CD8-positive, alpha-beta memory T cell (primary cell): Measurements from ENCODE around the gene CDH23. TPM values are rescaled to one million over a fixed set of nuclear protein-coding genes. Genes with fewer than 3 reads are reported as not detected.

Experiments
- CTCF ChIA-PET: fragments of 350-600 bp; sonication (Branson Sonifier 250); formaldehyde crosslinking; loops from one replicate; lab custom pipeline; 2021; ENCODE audit warnings: antibody characterized with exemption; lab: Charles Lee
- POLR2A ChIA-PET: fragments of 350-600 bp; sonication (Branson Sonifier 250); formaldehyde crosslinking; loops from one replicate; lab custom pipeline; 2021; ENCODE audit warnings: antibody characterized with exemption; lab: Charles Lee
- DNase-seq, 5 donors: peaks; one replicate each; pipeline versions ENCODE4 v3.0.0 to v3.0.0-alpha.2; 2020 to 2022; ENCODE audit warnings: mixed read lengths in 1 of 5
- H3K27ac ChIP-seq: one replicate; pipeline ENCODE4 v1.7.0; 2013; ENCODE audit warnings: low read depth, mild to moderate bottlenecking, low read length, moderate library complexity
- H3K27me3 ChIP-seq: 2 replicates; pipeline ENCODE4 v1.7.0; 2013; ENCODE audit warnings: low read length, mild to moderate bottlenecking; ENCODE audit not compliant: insufficient read depth, poor library complexity, severe bottlenecking
- H3K36me3 ChIP-seq: 2 replicates; pipeline ENCODE4 v1.7.0; 2013; ENCODE audit warnings: mild to moderate bottlenecking, low read length, moderate library complexity; ENCODE audit not compliant: insufficient read depth
- H3K4me1 ChIP-seq: 2 replicates; pipeline ENCODE4 v1.7.0; 2013; ENCODE audit warnings: mild to moderate bottlenecking, low read length, moderate library complexity; ENCODE audit not compliant: insufficient read depth
- H3K4me3 ChIP-seq: 2 replicates; pipeline ENCODE4 v1.7.0; 2013; ENCODE audit warnings: mild to moderate bottlenecking, low read length
- H3K9me3 ChIP-seq: 2 replicates; pipeline ENCODE4 v1.7.0; 2013; ENCODE audit warnings: mild to moderate bottlenecking, low read length
- H3K27ac Mint-ChIP-seq, 8 donors: one replicate each; pipeline ENCODE4 v1.8.0; 2020 to 2021; ENCODE audit warnings: mixed read lengths in 8 of 8, mild to moderate bottlenecking in 6 of 8, inconsistent platforms in 3 of 8, moderate library complexity in 3 of 8
- H3K27me3 Mint-ChIP-seq, 2 donors: one replicate each; pipeline ENCODE4 v1.8.0; 2020 to 2021; ENCODE audit warnings: mixed read lengths in 2 of 2, mild to moderate bottlenecking in 1 of 2, moderate library complexity in 1 of 2
- H3K36me3 Mint-ChIP-seq, 3 donors: one replicate each; pipeline ENCODE4 v1.8.0; 2020 to 2021; ENCODE audit warnings: mixed read lengths in 3 of 3, inconsistent platforms in 1 of 3, mild to moderate bottlenecking in 1 of 3
- H3K4me1 Mint-ChIP-seq, 3 donors: one replicate each; pipeline ENCODE4 v1.8.0; 2020 to 2021; ENCODE audit warnings: mixed read lengths in 3 of 3, inconsistent platforms in 1 of 3, mild to moderate bottlenecking in 1 of 3
- H3K4me3 Mint-ChIP-seq, 7 donors: one replicate each; pipeline ENCODE4 v1.8.0; 2020 to 2021; ENCODE audit warnings: mixed read lengths in 7 of 7, mild to moderate bottlenecking in 6 of 7, moderate library complexity in 4 of 7, inconsistent platforms in 2 of 7
- H3K9me3 Mint-ChIP-seq, 5 donors: one replicate each; pipeline ENCODE4 v1.8.0; 2020 to 2022; ENCODE audit warnings: mixed read lengths in 5 of 5, mild to moderate bottlenecking in 3 of 5, moderate library complexity in 2 of 5, inconsistent platforms in 1 of 5
- polyA plus RNA-seq: library from polyadenylated mRNA; unstranded; fragments of 300-500 nt; fragmentation: Illumina TruSeq; gene quantifications from one replicate; pipeline ENCODE4 v1.2.3, GENCODE V29; 2021
- total RNA-seq, 2 experiments: library from RNA; stranded (reverse); gene quantifications; one replicate each; pipeline ENCODE4 v1.2.3, GENCODE V29; 2021

The CDH23 gene
- total and polyA plus RNA-seq, 3 experiments from 2014 or later = 0.74 to 2.0 (median 0.78) TPM

- Histone ChIP-seq H3K27ac (no peak overlapping the region), H3K4me3 (no peak overlapping the region), H3K9me3 (no peaks in the 10 kb centered on the region), H3K27me3 (no peaks in the 10 kb centered on the region), H3K4me1 (no peaks in the 10 kb centered on the region), H3K36me3 (no peaks in the 10 kb centered on the region)
- Mint-ChIP-seq H3K4me3 (no peak overlapping the region), H3K27ac (no peak overlapping the region), H3K36me3 (no peaks in the 10 kb centered on the region), H3K4me1 (no peaks in the 10 kb centered on the region), H3K27me3 (peaks cover 13 to 30% of the 10 kb centered on the region in 2 donors), H3K9me3 (peaks cover 0 to 7% (median 3%) of the 10 kb centered on the region in 5 donors)
- DNase-seq = no peak
- CTCF ChIA-PET = no interaction called here
- POLR2A ChIA-PET = no interaction called here
Measured at GRCh38 chr10:71483885-71484751, 87.4 kb downstream of the CDH23 start.

GRCh38 chr10:71486484-71487114 lies 89.9 kb downstream of the CDH23 start:
- Mint-ChIP-seq H3K36me3 (no peaks in the 10 kb centered on the region), H3K9me3 (peaks cover 0 to 11% (median 3%) of the 10 kb centered on the region in 5 donors), H3K27ac (peak overlapping the region in 2 of 8 donors; percentile 21 to 23), H3K4me3 (no peak overlapping the region), H3K4me1 (no peaks in the 10 kb centered on the region), H3K27me3 (peaks cover 2 to 19% of the 10 kb centered on the region in 2 donors)
- Histone ChIP-seq H3K4me3 (no peak overlapping the region), H3K27me3 (no peaks in the 10 kb centered on the region), H3K9me3 (no peaks in the 10 kb centered on the region), H3K4me1 (no peaks in the 10 kb centered on the region), H3K36me3 (no peaks in the 10 kb centered on the region), H3K27ac (no peak overlapping the region)
- POLR2A ChIA-PET = interaction anchor here (0.5 kb wide), 2 partner anchors 910 to 1548 kb away, joined by 3 to 8 read pairs; no protein-coding TSS in a partner anchor
- DNase-seq = peak in 1 of 5 donors; percentile 8
- CTCF ChIA-PET = no interaction called here

GRCh38 chr10:71487726-71488125 lies 91.0 kb downstream of the CDH23 start:
- H3K27me3 ChIP-seq = no peaks in the 10 kb centered on the region
- Mint-ChIP-seq H3K27me3 (peaks cover 2 to 15% of the 10 kb centered on the region in 2 donors), H3K4me3 (no peak overlapping the region), H3K27ac (no peak overlapping the region), H3K4me1 (no peaks in the 10 kb centered on the region), H3K36me3 (no peaks in the 10 kb centered on the region), H3K9me3 (peaks cover 0 to 11% (median 3%) of the 10 kb centered on the region in 5 donors)
- H3K4me3 ChIP-seq = no peak overlapping the region
- no peak overlapping the region for H3K27ac ChIP-seq
- no peaks in the 10 kb centered on the region for H3K9me3 ChIP-seq
- H3K36me3 ChIP-seq = no peaks in the 10 kb centered on the region
- H3K4me1 ChIP-seq = no peaks in the 10 kb centered on the region
- DNase-seq = no peak
- ChIA-PET POLR2A (no interaction called here), CTCF (no interaction called here)

- Mint-ChIP-seq H3K36me3 (no peaks in the 10 kb centered on the region), H3K9me3 (peaks cover 0 to 11% (median 3%) of the 10 kb centered on the region in 5 donors), H3K27me3 (peaks cover 2 to 16% of the 10 kb centered on the region in 2 donors), H3K4me3 (no peak overlapping the region), H3K4me1 (no peaks in the 10 kb centered on the region), H3K27ac (no peak overlapping the region)
- Histone ChIP-seq H3K4me3 (no peak overlapping the region), H3K27me3 (no peaks in the 10 kb centered on the region), H3K9me3 (no peaks in the 10 kb centered on the region), H3K4me1 (no peaks in the 10 kb centered on the region), H3K27ac (no peak overlapping the region), H3K36me3 (no peaks in the 10 kb centered on the region)
- DNase-seq = no peak
- ChIA-PET POLR2A (no interaction called here), CTCF (no interaction called here)
Measured at GRCh38 chr10:71489077-71489476, 92.4 kb downstream of the CDH23 start.

- no peaks in the 10 kb centered on the region for H3K27me3 ChIP-seq
- Mint-ChIP-seq H3K4me1 (no peaks in the 10 kb centered on the region), H3K27me3 (peaks cover 2 to 16% of the 10 kb centered on the region in 2 donors), H3K27ac (no peak overlapping the region), H3K36me3 (no peaks in the 10 kb centered on the region), H3K9me3 (peaks cover 0 to 11% (median 3%) of the 10 kb centered on the region in 5 donors), H3K4me3 (no peak overlapping the region)
- DNase-seq = no peak
- no peak overlapping the region for H3K4me3 ChIP-seq
- H3K9me3 ChIP-seq = no peaks in the 10 kb centered on the region
- CTCF ChIA-PET = no interaction called here
- no peaks in the 10 kb centered on the region for H3K36me3 ChIP-seq
- no peak overlapping the region for H3K27ac ChIP-seq
- H3K4me1 ChIP-seq = no peaks in the 10 kb centered on the region
- POLR2A ChIA-PET = no interaction called here
Measured at GRCh38 chr10:71492872-71493271, 96.2 kb downstream of the CDH23 start.

GRCh38 chr10:71493741-71494140 lies 97.0 kb downstream of the CDH23 start:
- H3K36me3 Mint-ChIP-seq = no peaks in the 10 kb centered on the region
- no peaks in the 10 kb centered on the region for H3K4me1 ChIP-seq
- peaks cover 2 to 21% of the 10 kb centered on the region in 2 donors for H3K27me3 Mint-ChIP-seq
- H3K4me3 ChIP-seq = no peak overlapping the region
- no peaks in the 10 kb centered on the region for H3K9me3 ChIP-seq
- no peak for DNase-seq
- no peak overlapping the region for H3K27ac ChIP-seq
- ChIA-PET POLR2A (no interaction called here), CTCF (no interaction called here)
- no peaks in the 10 kb centered on the region for H3K4me1 Mint-ChIP-seq
- H3K4me3 Mint-ChIP-seq = no peak overlapping the region
- peaks cover 0 to 11% (median 3%) of the 10 kb centered on the region in 5 donors for H3K9me3 Mint-ChIP-seq
- H3K27ac Mint-ChIP-seq = no peak overlapping the region
- H3K27me3 ChIP-seq = no peaks in the 10 kb centered on the region
- H3K36me3 ChIP-seq = no peaks in the 10 kb centered on the region

GRCh38 chr10:71494476-71494875 lies 97.8 kb downstream of the CDH23 start:
- H3K27ac Mint-ChIP-seq = no peak overlapping the region
- H3K36me3 Mint-ChIP-seq = no peaks in the 10 kb centered on the region
- no peaks in the 10 kb centered on the region for H3K4me1 ChIP-seq
- H3K9me3 Mint-ChIP-seq = peaks cover 0 to 5% (median 0%) of the 10 kb centered on the region in 5 donors
- DNase-seq = no peak
- POLR2A ChIA-PET = no interaction called here
- no peak overlapping the region for H3K27ac ChIP-seq
- no peak overlapping the region for H3K4me3 Mint-ChIP-seq
- H3K27me3 ChIP-seq = no peaks in the 10 kb centered on the region
- CTCF ChIA-PET = no interaction called here
- H3K9me3 ChIP-seq = no peaks in the 10 kb centered on the region
- H3K4me1 Mint-ChIP-seq = no peaks in the 10 kb centered on the region
- no peaks in the 10 kb centered on the region for H3K36me3 ChIP-seq
- H3K4me3 ChIP-seq = no peak overlapping the region
- peaks cover 2 to 25% of the 10 kb centered on the region in 2 donors for H3K27me3 Mint-ChIP-seq

GRCh38 chr10:71494980-71495381 lies 98.3 kb downstream of the CDH23 start:
- no peaks in the 10 kb centered on the region for H3K36me3 ChIP-seq
- CTCF ChIA-PET = no interaction called here
- no peak for DNase-seq
- H3K9me3 Mint-ChIP-seq = peaks cover 0 to 1% (median 0%) of the 10 kb centered on the region in 5 donors
- no peak overlapping the region for H3K4me3 ChIP-seq
- POLR2A ChIA-PET = no interaction called here
- H3K27me3 ChIP-seq = no peaks in the 10 kb centered on the region
- H3K4me1 ChIP-seq = no peaks in the 10 kb centered on the region
- H3K4me3 Mint-ChIP-seq = no peak overlapping the region
- no peak overlapping the region for H3K27ac ChIP-seq
- H3K27ac Mint-ChIP-seq = peak overlapping the region in 2 of 8 donors; percentile 25 to 48
- H3K27me3 Mint-ChIP-seq = peaks cover 2 to 25% of the 10 kb centered on the region in 2 donors
- no peaks in the 10 kb centered on the region for H3K4me1 Mint-ChIP-seq
- H3K36me3 Mint-ChIP-seq = no peaks in the 10 kb centered on the region
- no peaks in the 10 kb centered on the region for H3K9me3 ChIP-seq
